GM06990 (cell line): Measurements from ENCODE around the gene UQCC3.
A peak's percentile ranks its signal among the peaks of the same experiment; 100 is the strongest.

Source experiments
- DNase-seq: peaks from one replicate; pipeline ENCODE4 v3.0.0-alpha.2; 2011; ENCODE audit not compliant: insufficient read length; ENCODE audit errors: extremely low read depth
- H3K27me3 ChIP-seq: replicated peaks from 2 replicates; pipeline ENCODE4 v1.6.0; 2011; ENCODE audit warnings: low read length; ENCODE audit not compliant: control insufficient read depth, insufficient read depth
- H3K36me3 ChIP-seq: 2 replicates; pipeline ENCODE4 v1.5.1; 2011; ENCODE audit warnings: low read length; ENCODE audit not compliant: control insufficient read depth, insufficient read depth
- H3K4me3 ChIP-seq: replicated peaks from 2 replicates; pipeline ENCODE4 v1.5.1; 2011; ENCODE audit warnings: low read depth, mild to moderate bottlenecking, control low read depth, low read length
- CTCF ChIP-seq: IDR thresholded peaks from 2 replicates; pipeline ENCODE4 v1.5.1; 2011; ENCODE audit warnings: low read length, control low read depth, mild to moderate bottlenecking, inconsistent platforms; ENCODE audit not compliant: insufficient read depth, poor library complexity, severe bottlenecking

UQCC3 gene

GRCh38 chr11:62671608-62672389, at the start of gene UQCC3, which contains the start of gene LBHD1:
UQCC3 (plus strand) TSS chr11:62671673; CDS start chr11:62671746, 73 bp downstream.
LBHD1 (minus strand) TSS chr11:62672267; CDS start chr11:62670031, 2,236 bp downstream.
- DNase-seq, result peak; percentile 87
- peaks cover 6% of the 10 kb centered on the region for H3K36me3 ChIP-seq
- TF ChIP-seq CTCF, result no peak

GRCh38 chr11:62622476-62623089, 48.9 kb upstream of the UQCC3 start:
- TF ChIP-seq CTCF, result no peak
- no peak for DNase-seq
- no peak overlapping the region for H3K4me3 ChIP-seq

More at GRCh38 chr11:62671608-62672389, at the start of gene UQCC3, which contains the start of gene LBHD1:
- Histone ChIP-seq H3K4me3 (peak within 1 kb of the TSS; percentile 91), H3K27me3 (no peaks in the 10 kb centered on the region)

GRCh38 chr11:62627713-62628112, 43.8 kb upstream of the UQCC3 start:
- TF ChIP-seq CTCF, result no peak
- Histone ChIP-seq H3K27me3 (no peaks in the 10 kb centered on the region), H3K36me3 (peaks cover 50% of the 10 kb centered on the region), H3K4me3 (no peak overlapping the region)
- DNase-seq, result no peak

More at GRCh38 chr11:62622476-62623089, 48.9 kb upstream of the UQCC3 start:
- Histone ChIP-seq H3K27me3 (no peaks in the 10 kb centered on the region), H3K36me3 (peaks cover 16% of the 10 kb centered on the region)

- Histone ChIP-seq H3K36me3 (peaks cover 61% of the 10 kb centered on the region), H3K27me3 (no peaks in the 10 kb centered on the region), H3K4me3 (no peak overlapping the region)
- no peak for DNase-seq
- TF ChIP-seq CTCF, result no peak
These were observed 39.0 kb upstream of the UQCC3 start for GRCh38 chr11:62632492-62632891.

- H3K36me3 ChIP-seq, result peaks cover 17% of the 10 kb centered on the region
- no peak overlapping the region for H3K4me3 ChIP-seq
- DNase-seq, result no peak
- no peak for TF ChIP-seq CTCF
- H3K27me3 ChIP-seq, result no peaks in the 10 kb centered on the region
These were observed 27.3 kb upstream of the UQCC3 start for GRCh38 chr11:62644220-62644619.
